ENCODE data around the gene POU6F1. TPM values are rescaled to one million over a fixed set of nuclear protein-coding genes. Genes with fewer than 3 reads are reported as not detected.

Gene POU6F1
- total and polyA plus RNA-seq, 2 donors from 2014 or later, result 5.2 to 20.0 TPM

- peak in 1 of 5 donors; percentile 21 for DNase-seq
- TF ChIP-seq, protein P1, sequence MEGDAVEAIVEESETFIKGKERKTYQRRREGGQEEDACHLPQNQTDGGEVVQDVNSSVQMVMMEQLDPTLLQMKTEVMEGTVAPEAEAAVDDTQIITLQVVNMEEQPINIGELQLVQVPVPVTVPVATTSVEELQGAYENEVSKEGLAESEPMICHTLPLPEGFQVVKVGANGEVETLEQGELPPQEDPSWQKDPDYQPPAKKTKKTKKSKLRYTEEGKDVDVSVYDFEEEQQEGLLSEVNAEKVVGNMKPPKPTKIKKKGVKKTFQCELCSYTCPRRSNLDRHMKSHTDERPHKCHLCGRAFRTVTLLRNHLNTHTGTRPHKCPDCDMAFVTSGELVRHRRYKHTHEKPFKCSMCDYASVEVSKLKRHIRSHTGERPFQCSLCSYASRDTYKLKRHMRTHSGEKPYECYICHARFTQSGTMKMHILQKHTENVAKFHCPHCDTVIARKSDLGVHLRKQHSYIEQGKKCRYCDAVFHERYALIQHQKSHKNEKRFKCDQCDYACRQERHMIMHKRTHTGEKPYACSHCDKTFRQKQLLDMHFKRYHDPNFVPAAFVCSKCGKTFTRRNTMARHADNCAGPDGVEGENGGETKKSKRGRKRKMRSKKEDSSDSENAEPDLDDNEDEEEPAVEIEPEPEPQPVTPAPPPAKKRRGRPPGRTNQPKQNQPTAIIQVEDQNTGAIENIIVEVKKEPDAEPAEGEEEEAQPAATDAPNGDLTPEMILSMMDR (IDR thresholded peaks at IDR 0.05; ENCODE audit: borderline replicate concordance, extremely low read depth, insufficient read depth), result no peak
- no peaks in the 10 kb centered on the region for H3K27me3 ChIP-seq (ENCODE audit: control insufficient read depth, insufficient read depth, low read length)
These were observed 8.6 kb downstream of the POU6F1 start for GRCh38 chr12:51209259-51209658.

GRCh38 chr12:51208016-51208660 is 9.7 kb downstream of the POU6F1 start:
- H3K27ac ChIP-seq (ENCODE audit: low read depth in 2 of 2, low read length in 2 of 2), result no peak overlapping the region
- no peaks in the 10 kb centered on the region for H3K9me3 ChIP-seq (ENCODE audit: control insufficient read depth in 2 of 3, insufficient read depth in 1 of 3, low read length in 3 of 3)
- no peak for FAIRE-seq
- TF ChIP-seq, protein P1 (IDR thresholded peaks at IDR 0.05; ENCODE audit: borderline replicate concordance, extremely low read depth, insufficient read depth), result no peak
- no peak overlapping the region for H3K9ac ChIP-seq (ENCODE audit: low read length in 3 of 3)
- H3K27me3 ChIP-seq (ENCODE audit: control insufficient read depth, insufficient read depth, low read length), result no peaks in the 10 kb centered on the region
- no peak overlapping the region for H3K4me3 ChIP-seq (ENCODE audit: low read length in 3 of 3)
- intact Hi-C loops (cut with DNase I), result no loop called here
- no peaks in the 10 kb centered on the region for H3K36me3 ChIP-seq (ENCODE audit: control insufficient read depth in 2 of 3, insufficient read depth in 3 of 3, low read length in 3 of 3)
- no peaks in the 10 kb centered on the region for H3K4me1 ChIP-seq (ENCODE audit: control insufficient read depth in 2 of 3, insufficient read depth in 2 of 3, low read depth in 1 of 3, low read length in 3 of 3)
- peak in 1 of 5 donors; percentile 11 for DNase-seq

More at GRCh38 chr12:51209259-51209658, 8.6 kb downstream of the POU6F1 start:
- Histone ChIP-seq H3K4me3 (ENCODE audit: low read length in 3 of 3) (no peak overlapping the region), H3K9me3 (ENCODE audit: control insufficient read depth in 2 of 3, insufficient read depth in 1 of 3, low read length in 3 of 3) (no peaks in the 10 kb centered on the region), H3K27ac (ENCODE audit: low read depth in 2 of 2, low read length in 2 of 2) (no peak overlapping the region), H3K4me1 (ENCODE audit: control insufficient read depth in 2 of 3, insufficient read depth in 2 of 3, low read depth in 1 of 3, low read length in 3 of 3) (no peaks in the 10 kb centered on the region), H3K36me3 (ENCODE audit: control insufficient read depth in 2 of 3, insufficient read depth in 3 of 3, low read length in 3 of 3) (no peaks in the 10 kb centered on the region), H3K9ac (ENCODE audit: low read length in 3 of 3) (no peak overlapping the region)
- intact Hi-C loops (cut with DNase I), result no loop called here
- no peak for FAIRE-seq

GRCh38 chr12:51205350-51205749 is 12.5 kb downstream of the POU6F1 start:
- H3K4me1 ChIP-seq (ENCODE audit: control insufficient read depth in 2 of 3, insufficient read depth in 2 of 3, low read depth in 1 of 3, low read length in 3 of 3), result no peaks in the 10 kb centered on the region
- H3K36me3 ChIP-seq (ENCODE audit: control insufficient read depth in 2 of 3, insufficient read depth in 3 of 3, low read length in 3 of 3), result peaks cover 0 to 5% (median 0%) of the 10 kb centered on the region in 3 donors
- no peak for FAIRE-seq

More at GRCh38 chr12:51205350-51205749, 12.5 kb downstream of the POU6F1 start:
- peak in 1 of 5 donors; percentile 13 for DNase-seq
- no peaks in the 10 kb centered on the region for H3K9me3 ChIP-seq (ENCODE audit: control insufficient read depth in 2 of 3, insufficient read depth in 1 of 3, low read length in 3 of 3)
- intact Hi-C loops (cut with DNase I), result no loop called here
- TF ChIP-seq, protein P1 (IDR thresholded peaks at IDR 0.05; ENCODE audit: borderline replicate concordance, extremely low read depth, insufficient read depth), result no peak
- H3K9ac ChIP-seq (ENCODE audit: low read length in 3 of 3), result no peak overlapping the region
- H3K4me3 ChIP-seq (ENCODE audit: low read length in 3 of 3), result no peak overlapping the region
- H3K27me3 ChIP-seq (ENCODE audit: control insufficient read depth, insufficient read depth, low read length), result no peaks in the 10 kb centered on the region
- no peak overlapping the region for H3K27ac ChIP-seq (ENCODE audit: low read depth in 2 of 2, low read length in 2 of 2)
